NB4 (cell line): ENCODE measurements around the gene COL5A1.

Experiments
- MAX ChIP-seq: IDR thresholded peaks from 2 replicates; pipeline ENCODE4 v1.6.1; 2011; ENCODE audit warnings: low read depth, low read length
- MYC ChIP-seq: IDR thresholded peaks from 2 replicates; pipeline ENCODE4 v1.6.1; 2011; ENCODE audit warnings: low read depth, low read length
- POLR2A ChIP-seq: IDR thresholded peaks from 2 replicates; pipeline ENCODE4 v1.6.1; 2011; ENCODE audit warnings: mild to moderate bottlenecking; ENCODE audit not compliant: insufficient read length; ENCODE audit errors: extremely low read depth
- TF ChIP-seq, protein P1 (sequence below): IDR thresholded peaks from one replicate; pipeline ENCODE4 v1.5.1; 2012; ENCODE audit warnings: low read depth, low read length

- TF ChIP-seq, protein P1, sequence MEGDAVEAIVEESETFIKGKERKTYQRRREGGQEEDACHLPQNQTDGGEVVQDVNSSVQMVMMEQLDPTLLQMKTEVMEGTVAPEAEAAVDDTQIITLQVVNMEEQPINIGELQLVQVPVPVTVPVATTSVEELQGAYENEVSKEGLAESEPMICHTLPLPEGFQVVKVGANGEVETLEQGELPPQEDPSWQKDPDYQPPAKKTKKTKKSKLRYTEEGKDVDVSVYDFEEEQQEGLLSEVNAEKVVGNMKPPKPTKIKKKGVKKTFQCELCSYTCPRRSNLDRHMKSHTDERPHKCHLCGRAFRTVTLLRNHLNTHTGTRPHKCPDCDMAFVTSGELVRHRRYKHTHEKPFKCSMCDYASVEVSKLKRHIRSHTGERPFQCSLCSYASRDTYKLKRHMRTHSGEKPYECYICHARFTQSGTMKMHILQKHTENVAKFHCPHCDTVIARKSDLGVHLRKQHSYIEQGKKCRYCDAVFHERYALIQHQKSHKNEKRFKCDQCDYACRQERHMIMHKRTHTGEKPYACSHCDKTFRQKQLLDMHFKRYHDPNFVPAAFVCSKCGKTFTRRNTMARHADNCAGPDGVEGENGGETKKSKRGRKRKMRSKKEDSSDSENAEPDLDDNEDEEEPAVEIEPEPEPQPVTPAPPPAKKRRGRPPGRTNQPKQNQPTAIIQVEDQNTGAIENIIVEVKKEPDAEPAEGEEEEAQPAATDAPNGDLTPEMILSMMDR, result no peak
- TF ChIP-seq MYC, result no peak
- no peak for TF ChIP-seq POLR2A
- no peak for TF ChIP-seq MAX
Measured at GRCh38 chr9:134658378-134658955, 16.9 kb downstream of the COL5A1 start.
